Parathyroid adenoma (tissue), 2 donors: ENCODE measurements around the gene HOXA9.

Experiments
- H2AFZ ChIP-seq: fragments of 300-600 bp; sonication (generic); one replicate; pipeline ENCODE4 v1.7.0; 2017; ENCODE audit warnings: antibody characterized with exemption, mild to moderate bottlenecking
- H3K27ac ChIP-seq: fragments of 300-600 bp; sonication (generic); one replicate; pipeline ENCODE4 v1.7.0; 2017
- H3K27me3 ChIP-seq: fragments of 300-600 bp; sonication (generic); one replicate; pipeline ENCODE4 v1.7.0; 2017; ENCODE audit warnings: low read length; ENCODE audit not compliant: control insufficient read depth, insufficient read depth
- H3K36me3 ChIP-seq: fragments of 300-600 bp; sonication (generic); one replicate; pipeline ENCODE4 v1.7.0; 2017; ENCODE audit warnings: low read length; ENCODE audit not compliant: control insufficient read depth, insufficient read depth
- H3K4me1 ChIP-seq: fragments of 300-600 bp; sonication (generic); one replicate; pipeline ENCODE4 v1.7.0; 2017; ENCODE audit warnings: control low read depth
- H3K4me2 ChIP-seq: fragments of 300-600 bp; sonication (generic); one replicate; pipeline ENCODE4 v1.7.0; 2017; ENCODE audit warnings: low read length
- H3K4me3 ChIP-seq: fragments of 300-600 bp; sonication (generic); one replicate; pipeline ENCODE4 v1.7.0; 2017; ENCODE audit warnings: low read depth, low read length
- H3K79me2 ChIP-seq: fragments of 300-600 bp; sonication (generic); one replicate; pipeline ENCODE4 v1.7.0; 2017; ENCODE audit warnings: control low read depth
- H3K9ac ChIP-seq: fragments of 300-600 bp; sonication (generic); one replicate; pipeline ENCODE4 v1.7.0; 2017; ENCODE audit warnings: mild to moderate bottlenecking
- H3K9me3 ChIP-seq: fragments of 300-600 bp; sonication (generic); one replicate; pipeline ENCODE4 v1.7.0; 2017; ENCODE audit warnings: low read length; ENCODE audit not compliant: control insufficient read depth
- CTCF ChIP-seq: fragments of 300-600 bp; sonication (generic); IDR thresholded peaks from one replicate; pipeline ENCODE4 v1.7.0; 2017; ENCODE audit warnings: antibody characterized with exemption, mild to moderate bottlenecking
- donor health status: primary hyperparathyroidism.

HOXA9 gene

GRCh38 chr7:27170426-27171324 lies 5.3 kb upstream of the HOXA9 start:
- Histone ChIP-seq H3K27me3 (peaks cover 55% of the 10 kb centered on the region), H3K27ac (no peak overlapping the region), H2AFZ (no peak overlapping the region), H3K9ac (no peak overlapping the region), H3K36me3 (no peaks in the 10 kb centered on the region), H3K4me3 (no peak overlapping the region), H3K4me2 (no peak overlapping the region), H3K79me2 (no peaks in the 10 kb centered on the region), H3K9me3 (no peaks in the 10 kb centered on the region), H3K4me1 (no peaks in the 10 kb centered on the region)
- TF ChIP-seq CTCF, result no peak

DNA sequence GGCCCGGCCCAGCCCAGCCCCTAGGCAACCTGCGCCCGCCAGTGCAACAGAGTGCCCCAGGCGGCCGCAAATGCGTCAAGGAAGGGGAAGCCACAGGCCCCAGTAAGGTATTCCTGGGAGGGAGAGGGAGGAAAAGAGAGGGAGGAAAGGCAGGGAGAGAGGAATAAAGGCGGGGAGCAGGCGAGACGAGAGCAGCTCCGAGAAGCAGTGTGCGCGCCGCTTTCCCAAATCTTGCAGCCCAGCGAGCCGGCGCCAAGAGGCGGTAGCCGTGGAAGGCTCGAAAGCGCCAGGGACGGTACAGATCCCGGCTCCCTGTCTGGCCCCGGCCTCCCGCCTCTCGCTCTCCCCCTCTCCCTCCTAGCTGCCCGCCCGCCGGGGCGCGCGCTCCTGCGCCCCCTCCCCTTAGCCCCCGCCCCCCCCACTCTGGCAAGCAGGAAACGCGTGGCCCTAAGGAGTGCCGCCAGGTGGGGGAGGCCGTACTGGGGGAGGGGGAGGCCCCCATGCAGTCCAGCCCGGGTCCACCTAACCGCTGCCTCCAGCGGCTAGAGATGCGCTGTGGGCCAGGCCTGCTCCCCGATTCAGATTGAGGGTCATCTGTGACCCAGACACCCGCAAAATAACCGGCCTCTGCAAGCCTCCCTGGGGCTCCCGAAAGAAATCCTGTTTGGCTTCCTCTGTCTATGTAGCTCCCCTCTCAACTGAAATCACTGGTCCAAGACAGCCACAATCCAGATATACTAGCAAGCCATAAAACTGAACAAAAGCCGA lies 4.5 kb upstream of the HOXA9 start:
- Histone ChIP-seq H3K27me3 (peaks cover 55% of the 10 kb centered on the region), H3K79me2 (no peaks in the 10 kb centered on the region), H3K4me3 (no peak overlapping the region), H3K9ac (no peak overlapping the region), H3K9me3 (no peaks in the 10 kb centered on the region), H3K27ac (no peak overlapping the region), H3K4me2 (no peak overlapping the region), H3K36me3 (no peaks in the 10 kb centered on the region), H3K4me1 (no peaks in the 10 kb centered on the region), H2AFZ (no peak overlapping the region)
- TF ChIP-seq CTCF, result no peak

DNA sequence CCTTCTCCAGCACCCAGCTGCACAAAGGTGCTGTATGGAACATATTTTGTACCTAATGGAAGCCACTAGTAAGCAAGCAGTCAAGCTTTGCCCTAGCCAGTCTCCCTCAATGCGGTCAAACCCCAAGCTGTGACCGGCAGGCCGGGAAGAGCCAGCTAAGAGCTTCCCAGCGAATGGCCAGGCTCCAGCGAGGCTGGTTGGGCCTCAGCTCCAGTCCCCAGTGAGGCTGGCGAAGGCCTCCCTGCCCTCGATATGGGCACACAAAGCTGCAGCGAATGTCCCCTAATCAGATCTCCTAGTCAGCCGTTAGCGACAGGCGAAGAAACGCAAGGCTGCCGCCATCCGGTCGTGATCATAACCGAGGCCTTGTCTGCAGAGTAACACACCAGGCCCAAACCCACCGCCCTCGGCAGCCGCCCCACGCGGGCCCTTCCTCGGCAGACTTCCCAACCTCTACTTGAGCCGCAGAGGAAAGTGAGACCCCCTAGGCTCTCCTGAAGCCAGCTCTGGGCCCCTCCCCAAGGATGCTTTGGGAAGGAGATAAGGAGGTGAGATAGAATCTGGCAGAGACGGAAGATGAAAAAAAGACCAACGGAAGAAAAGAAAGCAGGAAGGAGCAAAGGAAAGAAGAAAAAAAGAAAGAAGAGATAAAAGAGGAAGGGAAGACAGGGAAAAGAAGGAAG lies 3.1 kb upstream of the HOXA9 start:
- Histone ChIP-seq H3K27me3 (peaks cover 56% of the 10 kb centered on the region), H3K9ac (no peak overlapping the region)

GRCh38 chr7:27167916-27168264 lies 2.6 kb upstream of the HOXA9 start:
- H3K9me3 ChIP-seq, result no peaks in the 10 kb centered on the region
- no peak overlapping the region for H2AFZ ChIP-seq
- H3K27ac ChIP-seq, result no peak overlapping the region
- peaks cover 56% of the 10 kb centered on the region for H3K27me3 ChIP-seq
- no peaks in the 10 kb centered on the region for H3K79me2 ChIP-seq
- no peak overlapping the region for H3K9ac ChIP-seq
- no peaks in the 10 kb centered on the region for H3K36me3 ChIP-seq
- H3K4me1 ChIP-seq, result no peaks in the 10 kb centered on the region
- no peak overlapping the region for H3K4me3 ChIP-seq
- H3K4me2 ChIP-seq, result no peak overlapping the region
- TF ChIP-seq CTCF, result no peak

More for the DNA sequence above, 3.1 kb upstream of the HOXA9 start:
- Histone ChIP-seq H3K27ac (no peak overlapping the region), H3K9me3 (no peaks in the 10 kb centered on the region), H3K4me1 (no peaks in the 10 kb centered on the region), H3K4me2 (no peak overlapping the region), H2AFZ (no peak overlapping the region), H3K4me3 (no peak overlapping the region), H3K36me3 (no peaks in the 10 kb centered on the region), H3K79me2 (no peaks in the 10 kb centered on the region)
- no peak for TF ChIP-seq CTCF
